HUES64 (cell line): ENCODE measurements around the gene CCDC141.

ENCODE experiments used
- H3K27ac ChIP-seq: 2 replicates; pipeline ENCODE4 v1.7.0; 2013; ENCODE audit warnings: low read depth, low read length, inconsistent platforms
- H3K27me3 ChIP-seq: 2 replicates; pipeline ENCODE4 v1.6.1; 2013; ENCODE audit warnings: mild to moderate bottlenecking, low read length; ENCODE audit not compliant: insufficient read depth
- H3K36me3 ChIP-seq: 2 replicates; pipeline ENCODE4 v1.6.1; 2013; ENCODE audit warnings: mild to moderate bottlenecking, low read length; ENCODE audit not compliant: insufficient read depth
- H3K4me1 ChIP-seq: 2 replicates; pipeline ENCODE4 v1.6.1; 2013; ENCODE audit warnings: mild to moderate bottlenecking, low read length, moderate library complexity; ENCODE audit not compliant: insufficient read depth
- H3K4me3 ChIP-seq: 2 replicates; pipeline ENCODE4 v1.5.1; 2013; ENCODE audit warnings: mild to moderate bottlenecking, low read length, moderate library complexity
- H3K9ac ChIP-seq: 2 replicates; pipeline ENCODE4 v1.6.1; 2013; ENCODE audit warnings: mild to moderate bottlenecking, low read depth, low read length
- H3K9me3 ChIP-seq: 2 replicates; pipeline ENCODE4 v1.6.1; 2013; ENCODE audit warnings: low read depth, low read length; ENCODE audit not compliant: insufficient read depth
- WGBS: fragments of 150-250, 120-280 bp; methylation state at CpG from one replicate; pipeline ENCODE4 v1.1.7; 2013; ENCODE audit warnings: missing lambda C conversion rate; 5-methylcytosine and 5-hydroxymethylcytosine counted together

The CCDC141 gene

GRCh38 chr2:178912416-178913048, 137.4 kb downstream of the CCDC141 start:
- Histone ChIP-seq H3K9me3 (no peaks in the 10 kb centered on the region), H3K4me3 (no peak overlapping the region), H3K4me1 (no peaks in the 10 kb centered on the region), H3K27ac (no peak overlapping the region), H3K9ac (no peak overlapping the region), H3K36me3 (no peaks in the 10 kb centered on the region), H3K27me3 (no peaks in the 10 kb centered on the region)
- 92% methylated on average over 2 of the region's 2 CpGs for WGBS

GRCh38 chr2:178911039-178911438, 138.9 kb downstream of the CCDC141 start:
- H3K4me3 ChIP-seq = no peak overlapping the region
- no peak overlapping the region for H3K9ac ChIP-seq
- no peaks in the 10 kb centered on the region for H3K36me3 ChIP-seq
- H3K9me3 ChIP-seq = no peaks in the 10 kb centered on the region
- no peaks in the 10 kb centered on the region for H3K4me1 ChIP-seq
- no peaks in the 10 kb centered on the region for H3K27me3 ChIP-seq
- WGBS = 95% methylated on average over 2 of the region's 2 CpGs
- H3K27ac ChIP-seq = no peak overlapping the region

DNA sequence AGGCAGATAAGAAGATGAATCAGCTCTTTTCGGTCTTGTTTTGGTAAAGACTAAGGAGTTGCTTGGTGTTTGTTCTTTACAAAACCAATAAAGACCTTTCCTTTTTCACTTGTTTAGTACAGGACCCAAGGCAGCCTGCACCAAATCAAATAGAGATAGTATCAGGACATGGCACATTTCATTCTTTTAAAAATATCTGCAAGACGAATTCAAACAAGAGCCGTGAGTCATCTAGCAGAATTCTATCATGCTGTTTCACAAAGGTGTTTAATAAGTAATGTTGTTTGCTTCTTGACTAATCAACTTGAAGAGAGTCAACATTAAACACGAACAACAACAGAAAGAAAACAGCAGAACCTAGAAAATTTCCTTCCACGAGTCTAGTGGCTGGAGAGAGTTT, 139.9 kb downstream of the CCDC141 start:
- 93% methylated on average over 3 of the region's 5 CpGs for WGBS

DNA sequence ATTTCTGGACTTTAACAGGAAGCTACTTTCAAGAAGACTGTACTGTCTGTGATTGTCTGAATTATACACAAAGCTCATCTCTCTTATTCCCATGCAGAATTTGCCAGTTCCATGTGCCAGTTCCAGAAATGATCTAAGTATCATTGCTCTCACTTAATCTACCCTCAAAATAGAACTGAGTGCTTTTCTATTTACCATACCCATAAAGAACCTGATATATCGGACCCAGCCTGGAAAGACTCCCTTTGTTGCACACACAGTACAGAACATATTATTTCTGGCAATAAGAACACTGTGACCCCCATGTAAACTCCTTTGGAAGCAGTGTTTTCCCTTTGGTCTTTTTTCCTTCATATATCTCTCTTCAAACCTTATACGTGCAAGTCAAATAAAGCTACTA, 140.4 kb downstream of the CCDC141 start:
- 90% methylated on average over 1 of the region's 2 CpGs for WGBS

More for the DNA sequence above, 139.9 kb downstream of the CCDC141 start:
- Histone ChIP-seq H3K9ac (no peak overlapping the region), H3K9me3 (no peaks in the 10 kb centered on the region), H3K27me3 (no peaks in the 10 kb centered on the region), H3K36me3 (no peaks in the 10 kb centered on the region), H3K4me1 (no peaks in the 10 kb centered on the region), H3K27ac (no peak overlapping the region), H3K4me3 (no peak overlapping the region)

GRCh38 chr2:178908810-178909209, 141.1 kb downstream of the CCDC141 start:
- no peaks in the 10 kb centered on the region for H3K4me1 ChIP-seq
- no peak overlapping the region for H3K9ac ChIP-seq
- H3K27me3 ChIP-seq = no peaks in the 10 kb centered on the region
- H3K27ac ChIP-seq = no peak overlapping the region
- no peaks in the 10 kb centered on the region for H3K9me3 ChIP-seq
- no peaks in the 10 kb centered on the region for H3K36me3 ChIP-seq
- H3K4me3 ChIP-seq = no peak overlapping the region

More for the DNA sequence above, 140.4 kb downstream of the CCDC141 start:
- Histone ChIP-seq H3K4me1 (no peaks in the 10 kb centered on the region), H3K4me3 (no peak overlapping the region), H3K27me3 (no peaks in the 10 kb centered on the region), H3K36me3 (no peaks in the 10 kb centered on the region), H3K27ac (no peak overlapping the region), H3K9me3 (no peaks in the 10 kb centered on the region), H3K9ac (no peak overlapping the region)

DNA sequence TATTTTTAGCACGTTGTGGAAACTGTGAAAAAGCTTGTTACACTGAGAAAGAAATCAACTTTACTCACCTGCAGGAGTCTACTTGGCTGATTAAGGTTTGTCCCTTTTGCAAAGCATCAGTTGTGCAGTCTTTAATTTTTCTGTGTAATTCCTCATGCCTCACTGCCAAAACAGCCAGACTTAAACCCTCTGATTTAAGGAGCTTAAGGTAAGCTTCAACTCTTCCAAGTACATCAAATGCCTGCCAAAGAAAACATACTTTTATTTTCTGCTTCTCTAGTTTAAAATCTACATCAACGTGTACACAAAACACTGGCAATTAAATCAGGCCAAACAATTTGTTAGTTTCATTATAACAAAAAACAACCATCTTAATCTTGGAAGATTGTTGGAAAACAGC, 144.7 kb downstream of the CCDC141 start:
- Histone ChIP-seq H3K4me3 (no peak overlapping the region), H3K4me1 (no peaks in the 10 kb centered on the region), H3K36me3 (no peaks in the 10 kb centered on the region), H3K27me3 (no peaks in the 10 kb centered on the region), H3K9me3 (no peaks in the 10 kb centered on the region), H3K9ac (no peak overlapping the region), H3K27ac (no peak overlapping the region)
- WGBS = 93% methylated on average over 2 of the region's 2 CpGs

- H3K27me3 ChIP-seq = no peaks in the 10 kb centered on the region
- H3K9ac ChIP-seq = no peak overlapping the region
- H3K27ac ChIP-seq = no peak overlapping the region
- no peaks in the 10 kb centered on the region for H3K36me3 ChIP-seq
- no peaks in the 10 kb centered on the region for H3K9me3 ChIP-seq
- H3K4me3 ChIP-seq = no peak overlapping the region
- H3K4me1 ChIP-seq = no peaks in the 10 kb centered on the region
These were observed 150.3 kb downstream of the CCDC141 start for GRCh38 chr2:178899656-178900055.

- no peaks in the 10 kb centered on the region for H3K4me1 ChIP-seq
- H3K27me3 ChIP-seq = no peaks in the 10 kb centered on the region
- no peaks in the 10 kb centered on the region for H3K36me3 ChIP-seq
- WGBS = 96% methylated on average over 2 of the region's 2 CpGs
- no peak overlapping the region for H3K27ac ChIP-seq
- no peak overlapping the region for H3K4me3 ChIP-seq
- no peaks in the 10 kb centered on the region for H3K9me3 ChIP-seq
- H3K9ac ChIP-seq = no peak overlapping the region
These were observed 154.1 kb downstream of the CCDC141 start for GRCh38 chr2:178895872-178896271.

DNA sequence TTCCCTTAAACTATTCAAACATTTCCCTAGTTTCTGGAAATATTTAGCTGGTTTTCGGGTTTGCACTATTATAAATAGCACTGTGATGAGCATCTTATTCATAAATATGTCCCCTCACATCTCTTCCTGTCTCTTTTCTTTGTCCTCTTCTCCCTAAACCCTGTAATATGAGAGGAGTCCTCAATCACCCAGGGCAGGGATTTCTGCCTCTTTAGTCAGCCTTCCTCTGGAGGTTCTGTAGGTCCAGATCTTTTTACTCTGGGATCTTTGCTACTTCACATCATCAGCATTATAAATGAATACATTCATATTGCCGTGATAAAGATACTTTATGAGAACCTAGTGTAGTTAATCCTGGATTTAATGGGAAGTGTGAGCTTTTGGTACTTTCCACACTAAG, 154.8 kb downstream of the CCDC141 start:
- Histone ChIP-seq H3K9me3 (no peaks in the 10 kb centered on the region), H3K4me1 (no peaks in the 10 kb centered on the region), H3K27ac (no peak overlapping the region), H3K4me3 (no peak overlapping the region), H3K9ac (no peak overlapping the region), H3K27me3 (no peaks in the 10 kb centered on the region), H3K36me3 (no peaks in the 10 kb centered on the region)
- 90% methylated on average over 2 of the region's 2 CpGs for WGBS

- Histone ChIP-seq H3K9ac (no peak overlapping the region), H3K27ac (no peak overlapping the region), H3K36me3 (no peaks in the 10 kb centered on the region), H3K4me1 (no peaks in the 10 kb centered on the region), H3K4me3 (no peak overlapping the region), H3K9me3 (no peaks in the 10 kb centered on the region), H3K27me3 (no peaks in the 10 kb centered on the region)
- whole genome bisulfite sequencing = 88% methylated on average over 4 of the region's 5 CpGs
These were observed 156.9 kb downstream of the CCDC141 start for GRCh38 chr2:178892751-178893625.

GRCh38 chr2:178891959-178892485, 157.9 kb downstream of the CCDC141 start:
- Histone ChIP-seq H3K4me3 (no peak overlapping the region), H3K27ac (no peak overlapping the region), H3K9ac (no peak overlapping the region), H3K4me1 (no peaks in the 10 kb centered on the region), H3K9me3 (no peaks in the 10 kb centered on the region), H3K27me3 (no peaks in the 10 kb centered on the region), H3K36me3 (no peaks in the 10 kb centered on the region)
- 93% methylated on average over 5 of the region's 5 CpGs for WGBS
